Cardiac septum (tissue), 1 donor: ENCODE results near the gene TNNI2. TPM values are rescaled to one million over a fixed set of nuclear protein-coding genes. Genes with fewer than 3 reads are reported as not detected.

Experiments used
- microRNA-seq: library from miRNA; unstranded; fragments of <30 nt; microRNA quantifications from one replicate; pipeline ENCODE4 v1.2.0, GENCODE V29; 2020
- total RNA-seq: library from RNA; stranded (reverse); fragmentation: NEBNext Ultra II Directional; extraction: Animal tissue kit (Norgen Biotek cat#: 25700); gene quantifications from one replicate; pipeline ENCODE4 v1.2.1, GENCODE V29; 2021
- donor health status: DM: no; HTN: no; CAD: no.

TNNI2 gene
- total RNA-seq, 1 donor from 2014 or later, result 0.78 TPM

Small RNAs within 50 kb of the gene (microRNA-seq; reads per million reads assigned to microRNA genes)
- not detected for gene MIR4298
- not detected for gene MIR7847

Other genes with a start within 250 kb of the TNNI2 start
- gene KRTAP5-2, start 240.7 kb upstream of the TNNI2 start, total RNA-seq, result not detected
- not detected for gene KRTAP5-3, start 230.5 kb upstream of the TNNI2 start, total RNA-seq
- gene KRTAP5-4, start 216.8 kb upstream of the TNNI2 start, total RNA-seq, result not detected
- not detected for gene KRTAP5-5, start 209.2 kb upstream of the TNNI2 start, total RNA-seq
- not detected for gene KRTAP5-6, start 141.8 kb upstream of the TNNI2 start, total RNA-seq
- 2.0 TPM for gene IFITM10, start 88.4 kb upstream of the TNNI2 start, total RNA-seq
- gene CTSD, start 75.1 kb upstream of the TNNI2 start, total RNA-seq, result 521 TPM
- not detected for gene SYT8, start 4.0 kb upstream of the TNNI2 start, total RNA-seq
- 35.1 TPM for gene LSP1, start 14.1 kb downstream of the TNNI2 start, total RNA-seq
- gene PRR33, start 52.9 kb downstream of the TNNI2 start, total RNA-seq, result 0.75 TPM
- 41.5 TPM for gene TNNT3, start 80.7 kb downstream of the TNNI2 start, total RNA-seq
- gene MRPL23, start 108.4 kb downstream of the TNNI2 start, total RNA-seq, result 85.0 TPM
- gene H19, start 158.9 kb downstream of the TNNI2 start, total RNA-seq, result 656 TPM